Right lobe of liver (tissue), 4 donors: ENCODE results near the gene CPM.

Experiments
- POLR2A ChIP-seq: fragments of 450-650 bp; IDR thresholded peaks from one replicate; pipeline ENCODE4 v1.6.1; 2017; ENCODE audit warnings: antibody characterized with exemption, mild to moderate bottlenecking
- TF ChIP-seq, protein P1 (sequence below), 4 donors: fragments of 200-600 bp in 3 of 4; fragments of 450-650 bp in 1 of 4; IDR thresholded peaks; one replicate each; pipeline versions ENCODE4 v1.5.1 to v1.8.0; 2016 to 2022; ENCODE audit warnings: antibody characterized with exemption in 4 of 4, mild to moderate bottlenecking in 2 of 4
- donor health status: DM: no; HTN: no; CAD: no.
- donor health status: DM: no; HTN: no; CAD: no.
- donor health status: DM: no; HTN: yes; CAD: no.

DNA sequence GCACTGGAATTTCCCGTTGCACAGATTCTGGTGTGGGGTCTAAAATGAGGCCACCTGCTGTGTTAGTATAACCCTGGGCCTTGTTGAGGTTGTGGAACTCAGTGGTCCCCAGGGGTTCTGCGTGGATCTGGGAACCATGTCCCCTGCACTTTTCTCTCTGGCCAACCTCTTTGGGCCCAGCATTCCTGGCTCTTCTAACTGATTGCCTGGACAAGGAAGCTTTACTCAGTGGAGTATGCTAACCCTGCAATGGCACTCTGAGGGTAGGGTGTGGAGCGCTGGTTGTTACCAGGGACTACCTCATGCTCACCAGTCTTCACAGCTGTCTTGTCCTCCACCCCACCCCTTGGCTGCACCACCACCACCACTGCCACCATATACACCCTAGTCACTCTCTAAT lies 39.2 kb downstream of the CPM start:
- TF ChIP-seq, protein P1, sequence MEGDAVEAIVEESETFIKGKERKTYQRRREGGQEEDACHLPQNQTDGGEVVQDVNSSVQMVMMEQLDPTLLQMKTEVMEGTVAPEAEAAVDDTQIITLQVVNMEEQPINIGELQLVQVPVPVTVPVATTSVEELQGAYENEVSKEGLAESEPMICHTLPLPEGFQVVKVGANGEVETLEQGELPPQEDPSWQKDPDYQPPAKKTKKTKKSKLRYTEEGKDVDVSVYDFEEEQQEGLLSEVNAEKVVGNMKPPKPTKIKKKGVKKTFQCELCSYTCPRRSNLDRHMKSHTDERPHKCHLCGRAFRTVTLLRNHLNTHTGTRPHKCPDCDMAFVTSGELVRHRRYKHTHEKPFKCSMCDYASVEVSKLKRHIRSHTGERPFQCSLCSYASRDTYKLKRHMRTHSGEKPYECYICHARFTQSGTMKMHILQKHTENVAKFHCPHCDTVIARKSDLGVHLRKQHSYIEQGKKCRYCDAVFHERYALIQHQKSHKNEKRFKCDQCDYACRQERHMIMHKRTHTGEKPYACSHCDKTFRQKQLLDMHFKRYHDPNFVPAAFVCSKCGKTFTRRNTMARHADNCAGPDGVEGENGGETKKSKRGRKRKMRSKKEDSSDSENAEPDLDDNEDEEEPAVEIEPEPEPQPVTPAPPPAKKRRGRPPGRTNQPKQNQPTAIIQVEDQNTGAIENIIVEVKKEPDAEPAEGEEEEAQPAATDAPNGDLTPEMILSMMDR (IDR thresholded peaks at IDR 0.05), result no peak
- no peak for TF ChIP-seq POLR2A
